IPS DF 4.7 (cell line): ENCODE data around the gene GOPC.

Experiments used
- DNase-seq: peaks from one replicate; pipeline ENCODE4 v3.0.0-alpha.2; 2013; ENCODE audit warnings: low spot score; ENCODE audit errors: extremely low read depth

Gene GOPC

DNA sequence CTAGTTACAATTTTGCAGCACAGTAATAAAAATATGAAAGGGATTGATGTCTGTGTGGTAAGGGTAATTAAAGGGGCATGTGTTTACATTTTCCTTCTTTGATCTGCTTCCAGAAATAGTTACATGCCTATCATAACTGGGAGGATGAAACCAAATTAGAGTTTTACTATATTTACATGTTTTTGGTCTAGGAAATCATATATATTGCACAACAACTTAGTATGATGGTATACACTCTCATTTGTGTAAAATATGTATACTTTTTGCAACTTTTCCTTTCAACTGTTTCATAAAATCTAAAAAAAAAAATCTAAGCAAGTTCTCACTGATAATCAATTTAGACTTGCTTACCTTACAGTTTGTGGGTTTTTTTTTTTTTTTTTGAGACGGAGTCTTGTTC lies 87.7 kb downstream of the GOPC start:
- DNase-seq = no peak

DNA sequence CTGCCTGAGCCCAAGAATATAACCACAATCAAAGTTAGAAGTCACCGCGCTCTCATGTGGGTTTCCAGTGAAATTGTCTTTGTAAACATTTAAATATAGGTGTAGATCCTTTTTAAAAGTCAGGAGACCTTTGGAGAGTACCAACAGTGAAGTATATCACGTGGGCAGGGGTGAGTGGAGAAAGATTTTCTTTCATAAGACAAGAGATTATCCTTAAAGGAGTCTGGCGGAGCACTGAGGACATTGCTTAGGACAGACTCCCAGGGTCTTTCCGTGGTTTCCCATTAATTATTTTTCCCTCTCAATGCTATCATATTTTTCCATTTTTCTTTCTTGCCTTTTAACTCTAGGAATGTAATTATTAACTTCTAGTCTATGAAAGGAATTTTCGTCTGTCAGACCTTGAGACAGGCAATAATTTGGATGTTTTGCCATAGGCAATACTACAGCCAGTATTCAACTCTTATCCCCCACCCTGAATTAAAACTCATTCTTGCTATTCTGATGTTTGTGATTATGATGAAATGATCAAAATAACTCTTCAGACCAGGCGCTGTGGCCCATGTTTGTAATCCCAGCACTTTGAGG lies 88.4 kb downstream of the GOPC start:
- DNase-seq = no peak

DNA sequence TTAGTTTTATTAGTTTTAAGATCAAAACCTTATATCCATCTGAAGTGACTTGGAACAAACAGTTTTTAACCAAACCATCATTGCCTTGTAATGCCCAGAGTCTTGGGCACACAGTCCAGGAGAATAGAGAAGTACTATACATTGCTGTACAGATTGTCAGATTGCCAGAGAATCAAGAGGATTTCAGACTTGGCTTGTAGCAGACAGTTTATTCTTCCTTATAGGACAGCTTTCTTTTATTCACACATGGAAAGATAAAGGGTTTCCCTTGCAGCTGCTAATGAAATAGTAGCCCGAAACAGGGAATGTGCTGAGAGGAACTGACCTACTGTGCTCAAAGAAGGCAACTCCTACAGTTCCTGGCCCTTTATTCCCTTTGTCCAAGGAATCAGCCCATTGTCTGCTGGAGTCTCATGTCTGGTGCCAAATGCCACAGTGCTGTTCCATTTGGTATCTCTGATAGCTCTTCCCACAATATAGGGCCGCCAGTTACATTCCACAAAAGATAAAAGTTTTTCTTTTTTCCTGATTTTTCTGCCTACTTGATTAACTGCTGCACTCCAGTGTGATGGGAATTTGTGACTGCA lies 89.2 kb downstream of the GOPC start:
- no peak for DNase-seq

DNA sequence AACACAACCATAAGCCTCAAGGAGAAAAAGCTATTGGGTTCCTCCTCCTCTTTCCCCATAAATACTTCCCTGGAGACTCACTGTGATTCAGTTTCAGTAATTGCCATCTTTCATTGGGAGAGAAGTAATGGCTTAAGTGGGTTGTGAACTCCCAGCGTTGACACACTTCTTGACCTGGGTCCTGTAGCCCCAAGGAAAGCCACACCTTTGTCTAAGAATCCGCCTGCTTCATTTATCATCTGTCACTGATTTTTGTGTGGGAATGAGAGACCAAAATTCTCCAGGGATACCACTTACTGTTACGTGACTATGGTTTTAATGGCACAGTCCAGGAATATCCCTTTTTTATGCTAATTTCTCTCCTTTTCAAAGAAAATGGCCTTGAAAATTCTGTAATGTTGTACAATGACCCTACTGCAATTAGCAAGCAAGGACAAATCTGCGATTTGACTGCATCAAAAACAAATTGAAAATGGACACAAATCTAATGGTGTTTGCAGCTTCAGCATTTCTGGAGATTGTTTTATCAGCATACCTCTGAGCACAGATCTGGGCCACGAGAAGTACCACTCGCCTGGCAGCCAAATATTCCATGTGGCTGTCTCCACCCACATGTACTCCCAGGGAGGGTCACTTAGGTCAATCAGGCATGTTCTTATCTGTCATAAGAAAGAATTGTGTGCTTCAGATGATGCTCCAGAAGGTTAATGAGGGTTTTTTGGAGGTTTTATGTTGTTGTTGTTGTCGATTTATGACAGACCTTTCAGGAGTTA lies 90.1 kb downstream of the GOPC start:
- no peak for DNase-seq
